ENCODE measurements around the gene COQ6.

GRCh38 chr14:73943083-73943482 lies 7.0 kb upstream of the COQ6 start:
- TF ChIP-seq POLR2A (IDR thresholded peaks at IDR 0.05): no peak
- TF ChIP-seq CTCF (IDR thresholded peaks at IDR 0.05): no peak
